K562 (cell line): ENCODE data around the gene ADPGK. TPM values are rescaled to one million over a fixed set of nuclear protein-coding genes. Genes with fewer than 3 reads are reported as not detected.

Source experiments
- ATF1 ChIP-seq, 2 experiments: fragments of 450-650 bp in 1 of 2; IDR thresholded peaks; 2 replicates each; pipeline ENCODE4 v1.6.1; 2016; ENCODE audit warnings: missing compliant biosample characterization in 1 of 2, missing genetic modification characterization in 1 of 2
- CHD1 ChIP-seq: fragments of 200-600 bp; sonication (generic); IDR thresholded peaks from one replicate; pipeline ENCODE4 v1.6.1; 2012; ENCODE audit warnings: mild to moderate bottlenecking, moderate library complexity, low read length, inconsistent platforms
- CHD4 ChIP-seq: fragments of 200-600 bp; sonication (generic); IDR thresholded peaks from 3 replicates; pipeline ENCODE4 v1.6.1; 2012; ENCODE audit warnings: low read depth, mild to moderate bottlenecking, mixed read lengths, low read length, inconsistent platforms; ENCODE audit not compliant: insufficient read depth, insufficient replicate concordance, poor library complexity, severe bottlenecking
- E2F5 ChIP-seq: sonication (generic); formaldehyde crosslinking; IDR thresholded peaks from 2 replicates; pipeline ENCODE4 v1.8.0; 2022; ENCODE audit warnings: mild to moderate bottlenecking, missing genetic modification reagents
- HDAC2 ChIP-seq: fragments of 450-650 bp; IDR thresholded peaks from 2 replicates; pipeline ENCODE4 v1.6.1; 2016; ENCODE audit warnings: mild to moderate bottlenecking
- MCM2 ChIP-seq: fragments of 450-650 bp; IDR thresholded peaks from 2 replicates; pipeline ENCODE4 v1.6.1; 2017; ENCODE audit warnings: low read depth, mild to moderate bottlenecking
- MNT ChIP-seq, 2 experiments: fragments of 450-650 bp; conservative IDR thresholded peaks; 2 replicates each; pipeline ENCODE4 v1.6.1; 2017; ENCODE audit warnings: mild to moderate bottlenecking in 2 of 2, moderate library complexity in 2 of 2
- NELFE ChIP-seq: IDR thresholded peaks from 2 replicates; pipeline ENCODE4 v1.6.1; 2011; ENCODE audit warnings: mild to moderate bottlenecking; ENCODE audit not compliant: insufficient read depth, insufficient read length
- NRF1 ChIP-seq, 2 experiments: fragments of 450-650 bp; IDR thresholded peaks in 1 of 2; conservative IDR thresholded peaks in 1 of 2; 2 replicates each; pipeline ENCODE4 v1.6.1; 2014; ENCODE audit warnings: mild to moderate bottlenecking in 2 of 2
- PHF8 ChIP-seq: fragments of 200-600 bp; sonication (generic); IDR thresholded peaks from 2 replicates; pipeline ENCODE4 v1.6.1; 2012; ENCODE audit warnings: mixed run types, mild to moderate bottlenecking, inconsistent platforms, low read length, moderate library complexity, borderline replicate concordance
- PTTG1 ChIP-seq: fragments of 450-650 bp; IDR thresholded peaks from 2 replicates; pipeline ENCODE4 v1.6.1; 2016; ENCODE audit warnings: low read depth, mild to moderate bottlenecking, missing genetic modification characterization, missing compliant biosample characterization
- RAD51 ChIP-seq: fragments of 450-650 bp; IDR thresholded peaks from 2 replicates; pipeline ENCODE4 v1.7.1; 2016; ENCODE audit warnings: low read depth, mild to moderate bottlenecking, borderline replicate concordance
- TFAP4 ChIP-seq: sonication (generic); formaldehyde crosslinking; IDR thresholded peaks from 2 replicates; pipeline ENCODE4 v1.8.0; 2022; ENCODE audit warnings: missing genetic modification reagents, mild to moderate bottlenecking, moderate library complexity, borderline replicate concordance
- TRIM25 ChIP-seq: fragments of 450-650 bp; IDR thresholded peaks from 2 replicates; pipeline ENCODE4 v1.7.0; 2016; ENCODE audit warnings: borderline replicate concordance
- ZNF316 ChIP-seq: fragments of 450-650 bp; IDR thresholded peaks from 2 replicates; pipeline ENCODE4 v1.6.1; 2016
- ZNF511 ChIP-seq: sonication (generic); formaldehyde crosslinking; IDR thresholded peaks from 2 replicates; pipeline ENCODE4 v1.8.0; 2022; ENCODE audit warnings: mild to moderate bottlenecking, missing genetic modification reagents
- polyA plus RNA-seq, 8 experiments: library from polyadenylated mRNA; depleted of rRNA in 4 of 8; stranded (reverse) in 5 of 8; unstranded in 3 of 8; fragments of >200 nt; fragmentation: Nextera tagmentation in 2 of 8; fragmentation: Illumina TruSeq in 1 of 8; extraction: Ambion mirVana in 2 of 8; extraction: Trizol in 1 of 8; gene quantifications; 2 replicates each; pipeline versions ENCODE4 v1.2.1 to v1.2.3, GENCODE V29; 2011 to 2014; ENCODE audit warnings: inconsistent platforms in 1 of 8, missing spikeins in 1 of 8
- total RNA-seq, 7 experiments: library from RNA; depleted of rRNA in 6 of 7; stranded (reverse); fragments of >200 nt in 6 of 7; fragmentation: Illumina TruSeq in 2 of 7; extraction: Trizol in 2 of 7; gene quantifications; 2 replicates each; pipeline versions ENCODE4 v1.2.1 to v1.2.3, GENCODE V29; 2011 to 2021; ENCODE audit warnings: low replicate concordance in 1 of 7

The ADPGK gene
- total and polyA plus RNA-seq, 9 of the 15 experiments (the other 6 are each of a cell fraction or from before 2014, with no cell fraction given) = 13.4 to 97.4 (median 48.5) TPM

GRCh38 chr15:72783640-72784455, at the start of gene ADPGK (continued):
- TF ChIP-seq ATF1 (CRISPR knock-in tag; IDR thresholded peaks at IDR 0.05) (peak; percentile 99), ATF1 (tag; IDR thresholded peaks at IDR 0.05) (peak; percentile 100), CHD4 (peak; percentile 30), MNT (conservative IDR thresholded peaks at IDR 0.05) (peak; percentile 76 to 89), ZNF511 (CRISPR knock-in tag) (no peak), PTTG1 (no peak), NRF1 (conservative IDR thresholded peaks at IDR 0.05 in 1 of 2, IDR thresholded peaks at IDR 0.05 in 1 of 2) (peak; percentile 91 to 93; a peak in 3 of 4 replicates), ZNF316 (no peak), HDAC2 (no peak), MCM2 (no peak), E2F5 (CRISPR knock-in tag) (0 out of 2 replicates have a peak, but pooled peaks have one; percentile 9), CHD1 (no peak), RAD51 (no peak), TRIM25 (no peak), PHF8 (peak; percentile 91), TFAP4 (CRISPR knock-in tag) (peak; percentile 58; the same call in 1 of the 2 replicates), NELFE (no peak)
